Mesendoderm (in vitro differentiated cells): ENCODE results near the gene SNRPB2.

Experiments used
- DNase-seq: peaks from one replicate; pipeline ENCODE4 v3.0.0; 2013
- H2AK5ac ChIP-seq: 2 replicates; pipeline ENCODE4 v1.6.1; 2013; ENCODE audit warnings: low read length, inconsistent platforms
- H2BK120ac ChIP-seq: 2 replicates; pipeline ENCODE4 v1.6.1; 2013; ENCODE audit warnings: low read depth, mild to moderate bottlenecking, low read length, moderate library complexity, mixed read lengths
- H2BK15ac ChIP-seq: replicated peaks from 2 replicates; pipeline ENCODE4 v1.6.1; 2013; ENCODE audit warnings: low read depth, mild to moderate bottlenecking, moderate library complexity
- H2BK5ac ChIP-seq: 2 replicates; pipeline ENCODE4 v1.6.1; 2013; ENCODE audit warnings: low read length, inconsistent platforms
- H3K18ac ChIP-seq: 2 replicates; pipeline ENCODE4 v1.6.1; 2013; ENCODE audit warnings: mild to moderate bottlenecking, low read length, mixed read lengths
- H3K23ac ChIP-seq: one replicate; pipeline ENCODE4 v1.6.1; 2013; ENCODE audit warnings: low read length
- H3K27ac ChIP-seq: 2 replicates; pipeline ENCODE4 v1.5.1; 2013; ENCODE audit warnings: low read depth, mild to moderate bottlenecking, inconsistent platforms, low read length, moderate library complexity
- H3K27me3 ChIP-seq: 2 replicates; pipeline ENCODE4 v1.6.1; 2013; ENCODE audit warnings: low read length, control low read depth, mild to moderate bottlenecking, inconsistent platforms; ENCODE audit not compliant: insufficient read depth, poor library complexity
- H3K36me3 ChIP-seq: 2 replicates; pipeline ENCODE4 v1.6.1; 2013; ENCODE audit warnings: low read length, inconsistent platforms; ENCODE audit not compliant: control insufficient read depth, insufficient read depth
- H3K4ac ChIP-seq: one replicate; pipeline ENCODE4 v1.6.1; 2013; ENCODE audit warnings: low read depth, mild to moderate bottlenecking, low read length, moderate library complexity
- H3K4me1 ChIP-seq: 2 replicates; pipeline ENCODE4 v1.6.1; 2013; ENCODE audit warnings: low read depth, low read length, inconsistent platforms; ENCODE audit not compliant: control insufficient read depth
- H3K4me2 ChIP-seq: 2 replicates; pipeline ENCODE4 v1.6.1; 2013; ENCODE audit warnings: low read length
- H3K4me3 ChIP-seq: 2 replicates; pipeline ENCODE4 v1.5.1; 2013; ENCODE audit warnings: mild to moderate bottlenecking, low read length
- H3K56ac ChIP-seq: one replicate; pipeline ENCODE4 v1.6.1; 2013; ENCODE audit warnings: low read length
- H3K79me1 ChIP-seq: 2 replicates; pipeline ENCODE4 v1.6.1; 2013; ENCODE audit warnings: low read length, inconsistent platforms
- H3K79me2 ChIP-seq: 2 replicates; pipeline ENCODE4 v1.6.1; 2013; ENCODE audit warnings: mild to moderate bottlenecking, low read length; ENCODE audit not compliant: control insufficient read depth, insufficient read depth
- H3K9ac ChIP-seq: 2 replicates; pipeline ENCODE4 v1.6.1; 2013; ENCODE audit warnings: low read length, inconsistent platforms
- H4K5ac ChIP-seq: one replicate; pipeline ENCODE4 v1.6.1; 2013; ENCODE audit warnings: low read length
- H4K8ac ChIP-seq: one replicate; pipeline ENCODE4 v1.6.1; 2013; ENCODE audit warnings: low read depth, mild to moderate bottlenecking, control low read depth, low read length, moderate library complexity
- WGBS: extraction: QIAGEN DNeasy Blood & Tissue Kit; methylation state at CpG from one replicate; pipeline ENCODE4 v1.1.7; 2013; ENCODE audit warnings: low lambda C conversion rate, missing lambda C conversion rate; ENCODE audit not compliant: insufficient coverage; ENCODE audit errors: extremely low coverage; 5-methylcytosine and 5-hydroxymethylcytosine counted together

SNRPB2 gene

GRCh38 chr20:16712511-16712947 lies 17.3 kb upstream of the SNRPB2 start:
- H3K56ac ChIP-seq = no peak overlapping the region
- H3K23ac ChIP-seq = no peak overlapping the region
- H3K79me1 ChIP-seq = no peaks in the 10 kb centered on the region
- no peak for DNase-seq
- no peak overlapping the region for H2BK120ac ChIP-seq
- H4K5ac ChIP-seq = no peak overlapping the region
- H2BK5ac ChIP-seq = no peak overlapping the region
- no peaks in the 10 kb centered on the region for H3K79me2 ChIP-seq
- WGBS = no CpG with 5 or more reads among the region's 6 CpGs
- H3K4me3 ChIP-seq = no peak overlapping the region
- no peak overlapping the region for H3K4me2 ChIP-seq
- H3K4ac ChIP-seq = no peak overlapping the region
- no peak overlapping the region for H4K8ac ChIP-seq
- no peak overlapping the region for H3K27ac ChIP-seq
- H3K9ac ChIP-seq = no peak overlapping the region
- no peaks in the 10 kb centered on the region for H3K36me3 ChIP-seq
- H3K27me3 ChIP-seq = no peaks in the 10 kb centered on the region
- H2BK15ac ChIP-seq = no peak overlapping the region
- no peak overlapping the region for H2AK5ac ChIP-seq
- H3K18ac ChIP-seq = no peak overlapping the region
- no peaks in the 10 kb centered on the region for H3K4me1 ChIP-seq

GRCh38 chr20:16713066-16713465 lies 16.8 kb upstream of the SNRPB2 start:
- Histone ChIP-seq H2BK15ac (no peak overlapping the region), H3K27me3 (no peaks in the 10 kb centered on the region), H3K18ac (no peak overlapping the region), H3K36me3 (no peaks in the 10 kb centered on the region), H3K4me2 (no peak overlapping the region), H3K56ac (no peak overlapping the region), H4K8ac (no peak overlapping the region), H2AK5ac (no peak overlapping the region), H3K4ac (no peak overlapping the region), H3K23ac (no peak overlapping the region), H3K79me1 (no peaks in the 10 kb centered on the region), H4K5ac (no peak overlapping the region), H2BK5ac (no peak overlapping the region), H3K9ac (no peak overlapping the region), H2BK120ac (no peak overlapping the region), H3K4me3 (no peak overlapping the region), H3K4me1 (no peaks in the 10 kb centered on the region), H3K27ac (no peak overlapping the region), H3K79me2 (no peaks in the 10 kb centered on the region)
- no peak for DNase-seq

- H3K36me3 ChIP-seq = no peaks in the 10 kb centered on the region
Observed at GRCh38 chr20:16714242-16714641, 15.6 kb upstream of the SNRPB2 start.

GRCh38 chr20:16714751-16715150 lies 15.1 kb upstream of the SNRPB2 start:
- no peak overlapping the region for H3K4me2 ChIP-seq
- H3K4ac ChIP-seq = peak overlapping the region; percentile 36
- no peaks in the 10 kb centered on the region for H3K79me1 ChIP-seq
- H3K4me1 ChIP-seq = no peaks in the 10 kb centered on the region
- H3K18ac ChIP-seq = no peak overlapping the region
- H2AK5ac ChIP-seq = no peak overlapping the region
- no peak overlapping the region for H3K4me3 ChIP-seq
- DNase-seq = no peak
- H3K27ac ChIP-seq = no peak overlapping the region
- no peak overlapping the region for H3K23ac ChIP-seq
- H2BK120ac ChIP-seq = no peak overlapping the region
- H3K36me3 ChIP-seq = no peaks in the 10 kb centered on the region
- H3K27me3 ChIP-seq = no peaks in the 10 kb centered on the region
- no CpG with 5 or more reads among the region's 4 CpGs for WGBS
- no peak overlapping the region for H4K5ac ChIP-seq
- H3K79me2 ChIP-seq = no peaks in the 10 kb centered on the region
- H3K9ac ChIP-seq = no peak overlapping the region
- no peak overlapping the region for H2BK15ac ChIP-seq
- H4K8ac ChIP-seq = no peak overlapping the region
- H2BK5ac ChIP-seq = no peak overlapping the region
- H3K56ac ChIP-seq = no peak overlapping the region

More at GRCh38 chr20:16714242-16714641, 15.6 kb upstream of the SNRPB2 start:
- no peak overlapping the region for H3K18ac ChIP-seq
- H3K4me3 ChIP-seq = no peak overlapping the region
- no peak overlapping the region for H3K23ac ChIP-seq
- H3K4ac ChIP-seq = no peak overlapping the region
- no peak overlapping the region for H2BK15ac ChIP-seq
- no peak overlapping the region for H4K5ac ChIP-seq
- no peaks in the 10 kb centered on the region for H3K79me1 ChIP-seq
- DNase-seq = no peak
- no peak overlapping the region for H3K56ac ChIP-seq
- no peak overlapping the region for H3K4me2 ChIP-seq
- H2BK120ac ChIP-seq = no peak overlapping the region
- no peak overlapping the region for H3K9ac ChIP-seq
- H3K27ac ChIP-seq = no peak overlapping the region
- no peaks in the 10 kb centered on the region for H3K4me1 ChIP-seq
- no peak overlapping the region for H2AK5ac ChIP-seq
- WGBS = no CpG with 5 or more reads among the region's 5 CpGs
- H3K79me2 ChIP-seq = no peaks in the 10 kb centered on the region
- no peaks in the 10 kb centered on the region for H3K27me3 ChIP-seq
- H4K8ac ChIP-seq = no peak overlapping the region
- no peak overlapping the region for H2BK5ac ChIP-seq

GRCh38 chr20:16719421-16719820 lies 10.4 kb upstream of the SNRPB2 start:
- Histone ChIP-seq H3K27me3 (no peaks in the 10 kb centered on the region), H3K36me3 (no peaks in the 10 kb centered on the region), H2AK5ac (no peak overlapping the region), H2BK120ac (no peak overlapping the region), H3K4me1 (no peaks in the 10 kb centered on the region), H3K23ac (no peak overlapping the region), H4K8ac (no peak overlapping the region), H3K27ac (no peak overlapping the region), H4K5ac (no peak overlapping the region), H3K4me2 (no peak overlapping the region), H3K18ac (no peak overlapping the region), H3K79me1 (no peaks in the 10 kb centered on the region), H2BK15ac (no peak overlapping the region), H3K79me2 (no peaks in the 10 kb centered on the region), H3K56ac (no peak overlapping the region), H3K4me3 (no peak overlapping the region), H2BK5ac (no peak overlapping the region), H3K9ac (no peak overlapping the region), H3K4ac (no peak overlapping the region)
- DNase-seq = no peak
- WGBS = no CpG with 5 or more reads among the region's 1 CpG

GRCh38 chr20:16729080-16729479 lies 746 bp upstream of the SNRPB2 start:
- Histone ChIP-seq H2BK15ac (no peak overlapping the region), H3K79me1 (peaks cover 9% of the 10 kb centered on the region), H3K4me2 (peak overlapping the region; percentile 4), H3K27me3 (no peaks in the 10 kb centered on the region), H3K4me1 (no peaks in the 10 kb centered on the region), H2BK120ac (no peak overlapping the region), H3K4ac (peak overlapping the region; percentile 96), H4K5ac (no peak overlapping the region), H3K79me2 (peaks cover 16% of the 10 kb centered on the region), H3K36me3 (no peaks in the 10 kb centered on the region), H3K9ac (no peak overlapping the region), H3K56ac (peak overlapping the region; percentile 61), H4K8ac (peak overlapping the region; percentile 1), H3K27ac (peak overlapping the region; percentile 1), H2BK5ac (peak overlapping the region; percentile 1), H3K18ac (peak overlapping the region; percentile 52), H3K4me3 (no peak overlapping the region), H3K23ac (no peak overlapping the region), H2AK5ac (no peak overlapping the region)
- WGBS = no CpG with 5 or more reads among the region's 1 CpG
- DNase-seq = no peak
